HepG2 (cell line): ENCODE data around the gene MCM8. TPM values are rescaled to one million over a fixed set of nuclear protein-coding genes. Genes with fewer than 3 reads are reported as not detected.

Experiments
- NFIB ChIP-seq: sonication (generic); formaldehyde crosslinking; IDR thresholded peaks from 2 replicates; pipeline ENCODE4 v1.9.0; 2021; ENCODE audit warnings: missing genetic modification reagents, mild to moderate bottlenecking, borderline replicate concordance
- RBFOX2 ChIP-seq: fragments of 200-400 bp; formaldehyde crosslinking; IDR thresholded peaks from 2 replicates; pipeline ENCODE4 v1.6.1; 2017; ENCODE audit warnings: low read depth, mild to moderate bottlenecking, low read length
- RBM22 ChIP-seq: fragments of 200-400 bp; formaldehyde crosslinking; optimal IDR thresholded peaks from 2 replicates; pipeline ENCODE3; 2017; ENCODE audit warnings: mild to moderate bottlenecking, low read length, moderate library complexity
- ZBTB33 ChIP-seq: sonication (generic); formaldehyde crosslinking; IDR thresholded peaks from 2 replicates; pipeline ENCODE4 v1.4.0; 2020; ENCODE audit warnings: missing genetic modification reagents
- ZFP91 ChIP-seq: sonication (generic); formaldehyde crosslinking; IDR thresholded peaks from 2 replicates; pipeline ENCODE4 v1.9.0; 2022; ENCODE audit warnings: missing genetic modification reagents, mild to moderate bottlenecking, borderline replicate concordance
- ZXDC ChIP-seq: sonication (generic); formaldehyde crosslinking; IDR thresholded peaks from 2 replicates; pipeline ENCODE4 v1.5.0; 2020; ENCODE audit warnings: mild to moderate bottlenecking, missing genetic modification reagents
- polyA plus RNA-seq, 8 experiments: library from polyadenylated mRNA; depleted of rRNA in 3 of 8; stranded (reverse) in 7 of 8; unstranded in 1 of 8; fragments of >200 nt; fragmentation: Illumina TruSeq in 4 of 8; extraction: Trizol in 4 of 8; gene quantifications; 2 replicates each; pipeline versions ENCODE4 v1.2.1 to v1.2.3, GENCODE V29; 2011 to 2016; ENCODE audit warnings: low read depth in 4 of 8, missing spikeins in 1 of 8, mixed read lengths in 1 of 8; ENCODE audit not compliant: insufficient read depth in 1 of 8
- total RNA-seq, 5 experiments: library from RNA; depleted of rRNA; stranded (reverse); fragments of >200 nt; fragmentation: Illumina TruSeq; extraction: Trizol; gene quantifications; 2 replicates each; pipeline ENCODE4 v1.2.3, GENCODE V29; 2016; ENCODE audit warnings: low read depth in 1 of 5

The MCM8 gene
- total and polyA plus RNA-seq, 2 of the 13 experiments (the other 11 are each of a cell fraction or from before 2014, with no cell fraction given): 11.5 to 59.3 TPM

GRCh38 chr20:6040958-6041807 lies 90.7 kb downstream of the MCM8 start (continued):
- TF ChIP-seq ZBTB33 (CRISPR knock-in tag): peak; percentile 45
- TF ChIP-seq NFIB (CRISPR knock-in tag): 0 out of 2 replicates have a peak, but pooled peaks have one; percentile 69
- TF ChIP-seq RBFOX2: peak; percentile 38; the same call in 1 of the 2 replicates
- 0 out of 2 replicates have a peak, but pooled peaks have one; percentile 57 for TF ChIP-seq ZXDC
- peak; percentile 34; the same call in 1 of the 2 replicates for TF ChIP-seq ZFP91
- TF ChIP-seq RBM22: peak; percentile 31
